Progenitor cell of endocrine pancreas (in vitro differentiated cells): ENCODE results near the gene NCKAP5. TPM values are rescaled to one million over a fixed set of nuclear protein-coding genes. Genes with fewer than 3 reads are reported as not detected.

ENCODE experiments used
- DNase-seq: peaks from one replicate; pipeline ENCODE4 v3.0.0; 2021; ENCODE audit warnings: low spot score; ENCODE audit not compliant: unreplicated experiment
- H3K27ac Mint-ChIP-seq: 2 replicates; pipeline ENCODE4 v1.8.0; 2021; ENCODE audit warnings: mild to moderate bottlenecking, moderate library complexity, mixed read lengths
- H3K27me3 Mint-ChIP-seq: 2 replicates; pipeline ENCODE4 v1.8.0; 2021; ENCODE audit warnings: mixed read lengths
- H3K36me3 Mint-ChIP-seq: 2 replicates; pipeline ENCODE4 v1.8.0; 2022; ENCODE audit warnings: mixed read lengths; ENCODE audit not compliant: insufficient read depth
- H3K4me1 Mint-ChIP-seq: 2 replicates; pipeline ENCODE4 v1.8.0; 2021; ENCODE audit warnings: low read depth, mixed read lengths
- H3K4me3 Mint-ChIP-seq: 2 replicates; pipeline ENCODE4 v1.8.0; 2021; ENCODE audit warnings: low read depth, mild to moderate bottlenecking, moderate library complexity, mixed read lengths
- H3K9me3 Mint-ChIP-seq: 2 replicates; pipeline ENCODE4 v1.8.0; 2021; ENCODE audit warnings: low read depth, mixed read lengths
- total RNA-seq: library from RNA; stranded (reverse); gene quantifications from 2 replicates; pipeline ENCODE4 v1.2.1, GENCODE V29; 2021
- TF ChIP-seq, protein P1 (sequence below): fragments of 200-600 bp; sonication (generic); IDR thresholded peaks from one replicate; pipeline ENCODE4 v1.5.0; 2021; ENCODE audit warnings: antibody characterized with exemption, mild to moderate bottlenecking; ENCODE audit not compliant: unreplicated experiment

Gene NCKAP5
- total RNA-seq, 1 donor from 2014 or later: 1.7 TPM

DNA sequence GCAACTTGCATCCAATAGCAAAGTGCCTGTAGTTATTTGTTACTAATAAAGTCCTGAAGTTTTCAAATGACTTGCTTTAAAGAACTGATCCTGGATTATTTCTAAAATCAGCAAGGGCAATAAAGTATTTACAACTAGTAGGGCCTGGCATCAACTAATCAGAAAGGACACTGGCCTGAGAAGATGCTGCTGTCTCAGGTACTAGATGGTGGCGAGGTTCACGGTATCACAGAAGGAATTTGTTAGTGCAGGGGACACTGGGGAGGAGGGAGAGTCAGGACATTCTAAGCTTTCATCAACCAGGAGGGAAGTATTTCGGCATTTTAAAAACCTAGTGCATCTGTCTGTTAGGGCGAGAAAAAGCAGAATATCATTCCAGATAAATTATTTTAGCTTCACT is 458.1 kb downstream of the NCKAP5 start:
- no peak for DNase-seq
- Mint-ChIP-seq H3K27ac (no peak overlapping the region), H3K27me3 (peaks cover 7% of the 10 kb centered on the region), H3K4me3 (no peak overlapping the region), H3K36me3 (no peaks in the 10 kb centered on the region), H3K9me3 (no peaks in the 10 kb centered on the region), H3K4me1 (peaks cover 2% of the 10 kb centered on the region)
- TF ChIP-seq, protein P1, sequence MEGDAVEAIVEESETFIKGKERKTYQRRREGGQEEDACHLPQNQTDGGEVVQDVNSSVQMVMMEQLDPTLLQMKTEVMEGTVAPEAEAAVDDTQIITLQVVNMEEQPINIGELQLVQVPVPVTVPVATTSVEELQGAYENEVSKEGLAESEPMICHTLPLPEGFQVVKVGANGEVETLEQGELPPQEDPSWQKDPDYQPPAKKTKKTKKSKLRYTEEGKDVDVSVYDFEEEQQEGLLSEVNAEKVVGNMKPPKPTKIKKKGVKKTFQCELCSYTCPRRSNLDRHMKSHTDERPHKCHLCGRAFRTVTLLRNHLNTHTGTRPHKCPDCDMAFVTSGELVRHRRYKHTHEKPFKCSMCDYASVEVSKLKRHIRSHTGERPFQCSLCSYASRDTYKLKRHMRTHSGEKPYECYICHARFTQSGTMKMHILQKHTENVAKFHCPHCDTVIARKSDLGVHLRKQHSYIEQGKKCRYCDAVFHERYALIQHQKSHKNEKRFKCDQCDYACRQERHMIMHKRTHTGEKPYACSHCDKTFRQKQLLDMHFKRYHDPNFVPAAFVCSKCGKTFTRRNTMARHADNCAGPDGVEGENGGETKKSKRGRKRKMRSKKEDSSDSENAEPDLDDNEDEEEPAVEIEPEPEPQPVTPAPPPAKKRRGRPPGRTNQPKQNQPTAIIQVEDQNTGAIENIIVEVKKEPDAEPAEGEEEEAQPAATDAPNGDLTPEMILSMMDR: no peak

DNA sequence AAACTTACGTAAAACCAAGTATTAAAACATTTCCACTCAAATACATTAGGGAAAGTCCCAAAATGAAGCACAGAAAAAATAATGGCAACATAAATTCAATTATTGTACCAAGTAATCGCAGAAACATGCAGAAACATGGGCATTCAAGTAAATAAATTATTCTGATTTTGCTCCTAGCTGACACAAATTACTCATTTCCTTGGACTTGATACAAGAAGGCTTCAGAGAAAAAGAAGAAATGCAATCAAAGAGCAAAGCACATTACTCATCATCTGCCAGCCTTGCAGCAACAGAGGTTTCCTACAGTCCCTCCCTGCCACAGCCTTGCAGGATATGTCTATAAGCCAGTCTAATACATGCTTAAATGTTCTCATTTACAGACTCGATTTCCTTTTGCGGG is 458.5 kb downstream of the NCKAP5 start:
- Mint-ChIP-seq H3K27me3 (peaks cover 7% of the 10 kb centered on the region), H3K4me1 (peaks cover 2% of the 10 kb centered on the region), H3K27ac (no peak overlapping the region), H3K4me3 (no peak overlapping the region), H3K9me3 (no peaks in the 10 kb centered on the region), H3K36me3 (no peaks in the 10 kb centered on the region)
- no peak for DNase-seq
- TF ChIP-seq, protein P1: no peak

DNA sequence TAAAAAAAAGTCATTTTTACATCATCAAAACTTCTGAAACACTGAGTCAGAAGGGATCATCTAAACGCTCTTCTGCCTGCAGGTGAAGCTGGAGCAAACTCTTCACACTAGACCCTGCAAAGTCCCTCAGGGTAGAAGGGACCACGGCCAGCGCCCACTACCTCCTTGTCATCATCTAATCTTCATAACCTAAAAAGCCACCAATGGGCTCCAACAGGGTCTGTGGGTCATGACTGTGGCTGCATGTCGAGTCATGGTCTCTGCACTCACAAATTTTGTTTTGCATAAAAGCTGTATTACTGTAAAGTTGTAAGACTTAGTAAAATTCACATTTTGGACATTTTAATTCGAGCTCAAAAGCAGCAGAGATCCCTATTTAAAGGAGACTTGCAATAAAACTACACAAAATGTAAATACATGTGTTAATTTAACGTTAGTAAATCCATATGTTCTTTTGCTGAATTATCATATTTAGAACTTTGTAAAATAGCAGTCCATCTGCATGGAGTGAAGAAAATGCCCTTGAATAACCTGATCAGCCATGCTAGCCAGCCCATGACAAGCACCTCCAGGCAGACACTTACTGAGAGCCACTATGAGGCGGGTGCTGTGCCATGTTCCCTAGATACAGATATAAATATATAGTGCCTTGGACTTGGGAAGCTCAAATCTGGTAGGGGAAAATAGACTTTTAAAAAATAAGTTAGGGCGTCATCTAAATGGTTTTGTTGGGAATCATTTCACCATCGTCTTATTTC is 461.0 kb downstream of the NCKAP5 start:
- H3K27me3 Mint-ChIP-seq: peaks cover 7% of the 10 kb centered on the region
- H3K4me1 Mint-ChIP-seq: peaks cover 2% of the 10 kb centered on the region
- no peaks in the 10 kb centered on the region for H3K36me3 Mint-ChIP-seq
- no peak overlapping the region for H3K27ac Mint-ChIP-seq
- H3K4me3 Mint-ChIP-seq: no peak overlapping the region
- TF ChIP-seq, protein P1: no peak
- no peak for DNase-seq
- no peaks in the 10 kb centered on the region for H3K9me3 Mint-ChIP-seq

DNA sequence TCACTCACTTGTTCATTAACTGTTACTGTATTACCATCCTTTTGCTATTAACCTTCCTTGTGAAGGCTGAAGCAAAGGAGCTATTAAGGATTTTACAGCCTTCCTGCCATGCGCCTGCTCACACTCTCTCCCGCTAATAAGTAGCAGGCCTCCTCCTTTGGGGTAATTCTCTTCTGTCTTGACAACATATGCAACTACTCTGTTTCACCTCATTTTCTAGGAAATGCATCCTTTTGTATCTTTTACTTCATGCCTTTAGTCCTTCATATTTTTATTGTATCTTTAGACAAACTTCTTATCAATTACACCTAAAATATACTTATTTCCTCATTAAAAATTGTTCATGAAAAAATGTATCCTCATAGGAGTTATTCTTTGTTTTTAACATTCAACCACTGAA is 463.4 kb downstream of the NCKAP5 start:
- H3K27me3 Mint-ChIP-seq: peaks cover 3% of the 10 kb centered on the region
- peaks cover 4% of the 10 kb centered on the region for H3K9me3 Mint-ChIP-seq
- TF ChIP-seq, protein P1: no peak
- no peak overlapping the region for H3K4me3 Mint-ChIP-seq
- H3K4me1 Mint-ChIP-seq: peaks cover 2% of the 10 kb centered on the region
- H3K36me3 Mint-ChIP-seq: no peaks in the 10 kb centered on the region
- no peak for DNase-seq
- H3K27ac Mint-ChIP-seq: no peak overlapping the region

DNA sequence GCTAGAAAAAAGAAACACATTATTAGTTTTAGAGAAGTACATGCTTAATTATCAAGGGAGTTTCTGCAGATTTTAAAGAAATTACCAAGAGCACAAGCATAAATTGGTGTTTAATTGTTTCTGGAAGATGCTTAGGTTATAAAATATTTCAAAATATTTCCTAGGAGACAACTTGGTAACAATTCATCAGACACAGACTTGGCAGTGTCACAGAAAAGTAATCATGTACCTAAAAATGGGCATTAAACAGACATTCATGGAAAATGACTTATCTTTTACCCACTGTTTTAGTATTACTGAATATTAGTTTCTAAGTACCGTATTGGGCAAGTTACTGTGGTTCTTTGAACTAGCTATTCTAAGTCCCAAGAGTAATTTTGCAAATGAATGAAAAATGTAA is 469.5 kb downstream of the NCKAP5 start:
- no peak overlapping the region for H3K4me3 Mint-ChIP-seq
- H3K9me3 Mint-ChIP-seq: peaks cover 4% of the 10 kb centered on the region
- H3K36me3 Mint-ChIP-seq: no peaks in the 10 kb centered on the region
- TF ChIP-seq, protein P1: no peak
- no peaks in the 10 kb centered on the region for H3K4me1 Mint-ChIP-seq
- no peak overlapping the region for H3K27ac Mint-ChIP-seq
- no peaks in the 10 kb centered on the region for H3K27me3 Mint-ChIP-seq
- no peak for DNase-seq
